NCI-H2171 (cell line): Measurements from ENCODE around the gene CAMSAP2.
"Not testable (repeated sequence)": the region's sequence is repeated elsewhere in the genome, so short reads cannot be mapped to it uniquely, and the experiment has no call there.

Source experiments
- DNase-seq: peaks from one replicate; lab custom pipeline; 2025; lab: John Stamatoyannopoulos, UW

CAMSAP2 gene

GRCh38 chr1:200738949-200739651, 407 bp downstream of the CAMSAP2 start:
- DNase-seq: peak; percentile 81

- DNase-seq: no peak
Observed at GRCh38 chr1:200739702-200740570, 1.2 kb downstream of the CAMSAP2 start.

DNA sequence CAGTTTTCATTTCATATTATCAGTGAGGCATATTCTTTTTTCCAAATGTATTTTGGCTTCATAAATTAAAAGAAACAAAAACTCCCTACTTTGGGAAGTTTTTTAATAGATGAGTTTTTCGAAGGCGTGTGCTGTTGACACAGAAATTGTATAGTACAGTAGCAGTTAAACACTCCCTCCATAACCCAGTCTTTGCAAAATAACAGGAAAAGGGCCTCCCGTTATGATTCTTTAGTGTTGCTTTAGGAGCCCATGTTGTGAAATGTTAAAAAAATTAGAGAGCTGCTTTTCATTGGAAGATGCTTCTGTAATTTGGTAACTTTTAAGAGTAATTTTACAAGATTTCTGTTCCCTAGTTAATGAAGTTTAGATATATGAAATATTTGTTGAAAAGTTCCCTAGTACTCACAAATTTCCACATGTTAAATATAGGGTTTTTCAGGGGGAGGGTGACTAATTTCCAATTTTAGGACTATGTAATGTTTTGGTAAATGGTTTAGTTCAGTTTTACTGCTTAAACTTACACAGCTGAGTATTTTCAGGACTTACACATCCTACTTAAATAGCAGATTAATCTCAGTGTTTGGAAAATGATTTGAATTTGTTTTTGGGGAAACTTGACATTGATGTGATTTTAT, 2.0 kb downstream of the CAMSAP2 start:
- no peak for DNase-seq

GRCh38 chr1:200741551-200742207, 3.0 kb downstream of the CAMSAP2 start:
- no peak for DNase-seq

DNA sequence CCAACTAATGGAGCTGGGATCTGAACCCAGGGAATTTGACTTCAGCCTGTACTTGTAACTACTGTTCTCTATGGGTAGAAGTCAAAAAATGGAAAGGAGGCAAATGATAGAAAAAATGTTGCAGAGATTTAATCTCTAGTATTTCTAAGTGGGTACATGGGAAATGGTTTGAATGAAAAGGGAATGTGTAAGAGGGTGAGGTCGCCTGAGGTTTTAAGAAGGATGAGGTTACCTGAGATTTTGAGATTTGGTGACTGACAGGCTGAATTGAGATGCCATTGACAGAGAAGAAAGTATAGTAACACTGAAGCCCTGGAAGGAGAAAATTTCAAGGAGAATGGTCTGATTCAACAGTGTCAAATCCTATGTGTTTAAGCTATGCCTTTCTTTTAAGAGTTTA, 5.5 kb downstream of the CAMSAP2 start:
- no peak for DNase-seq

- DNase-seq: no peak
Observed at GRCh38 chr1:200749090-200749489, 10.4 kb downstream of the CAMSAP2 start.

DNA sequence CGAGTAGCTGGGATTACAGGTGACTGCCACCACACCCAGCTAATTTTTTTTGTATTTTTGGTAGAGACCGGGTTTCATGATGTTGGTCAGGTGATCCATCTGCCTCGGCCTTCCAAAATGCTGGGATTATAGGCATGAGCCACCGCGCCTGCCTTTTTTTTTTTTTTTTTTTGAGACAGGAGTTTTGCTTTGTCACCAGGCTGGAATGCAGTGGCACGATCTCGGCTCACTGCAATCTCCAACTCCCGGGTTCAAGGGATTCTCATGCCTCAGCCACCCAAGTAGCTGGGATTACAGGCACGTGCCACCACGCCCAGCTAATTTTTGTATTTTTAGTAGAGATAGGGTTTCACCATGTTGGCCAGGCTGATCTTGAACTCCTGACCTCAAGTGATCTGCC, 12.1 kb downstream of the CAMSAP2 start:
- DNase-seq: not testable (repeated sequence)

GRCh38 chr1:200751717-200752116, 13.0 kb downstream of the CAMSAP2 start:
- no peak for DNase-seq

GRCh38 chr1:200753650-200754198, 15.0 kb downstream of the CAMSAP2 start:
- DNase-seq: no peak

GRCh38 chr1:200755456-200755855, 16.8 kb downstream of the CAMSAP2 start:
- no peak for DNase-seq

GRCh38 chr1:200762089-200762488, 23.4 kb downstream of the CAMSAP2 start:
- no peak for DNase-seq

DNA sequence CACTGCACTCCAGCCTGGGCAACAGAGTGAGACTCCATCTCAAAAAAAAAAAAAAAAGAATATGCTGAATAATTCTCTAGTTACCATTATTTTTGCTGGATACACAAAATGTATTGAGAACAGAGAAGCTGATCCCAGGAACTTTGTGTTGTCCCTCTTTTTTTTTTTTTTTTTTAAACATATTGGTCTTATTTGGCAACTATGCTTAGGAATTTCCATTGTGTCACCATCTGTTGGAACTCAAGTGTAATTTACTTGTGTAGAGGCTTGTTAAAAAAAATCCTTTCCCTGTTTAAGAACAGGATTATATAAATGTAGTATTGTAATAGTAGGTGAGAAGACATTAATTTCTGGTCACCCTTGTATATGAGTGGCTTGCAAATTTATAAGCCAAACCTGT, 28.6 kb downstream of the CAMSAP2 start:
- DNase-seq: no peak

DNA sequence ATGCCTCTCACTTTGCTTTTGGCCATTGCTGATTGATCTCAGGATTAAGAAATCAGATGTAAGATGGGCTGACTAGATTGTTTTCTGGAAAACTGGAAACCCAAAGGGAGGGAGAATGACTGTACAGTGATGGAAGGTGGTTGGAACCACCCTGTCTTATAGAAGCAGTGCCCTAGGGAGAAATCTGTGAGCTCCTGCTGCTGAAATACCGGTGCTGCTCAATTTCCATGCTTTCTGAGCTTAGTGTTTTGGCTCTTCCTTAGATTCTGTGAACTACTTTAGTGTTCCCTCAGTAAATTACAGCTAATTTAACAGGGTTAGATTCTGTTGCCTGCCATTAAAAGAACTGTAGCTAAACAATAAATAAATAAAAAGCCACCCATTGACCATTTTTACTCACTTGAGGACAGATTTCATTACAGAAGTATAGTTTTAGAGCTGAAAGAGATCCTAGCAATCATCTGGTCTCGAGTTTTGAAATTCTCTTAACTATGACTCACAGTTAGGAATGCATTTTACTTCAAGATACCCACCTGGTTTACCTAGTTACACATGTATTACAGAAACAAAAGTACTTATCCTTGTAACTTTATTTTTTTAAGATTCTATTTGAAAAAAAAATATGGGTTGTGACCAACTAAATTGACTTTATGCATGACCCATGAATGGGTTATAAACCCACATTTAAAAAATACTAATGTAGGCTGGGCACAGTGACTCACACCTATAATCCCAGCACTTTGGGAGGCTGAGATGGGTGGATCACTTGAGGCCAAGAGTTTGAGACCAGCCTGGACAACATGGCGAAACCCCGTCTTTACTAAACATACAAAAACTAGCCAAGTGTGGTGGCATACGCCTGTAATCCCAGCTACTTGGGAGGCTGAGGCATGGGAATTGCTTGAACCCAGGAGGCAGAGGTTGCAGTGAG, 33.2 kb downstream of the CAMSAP2 start:
- DNase-seq: no peak

DNA sequence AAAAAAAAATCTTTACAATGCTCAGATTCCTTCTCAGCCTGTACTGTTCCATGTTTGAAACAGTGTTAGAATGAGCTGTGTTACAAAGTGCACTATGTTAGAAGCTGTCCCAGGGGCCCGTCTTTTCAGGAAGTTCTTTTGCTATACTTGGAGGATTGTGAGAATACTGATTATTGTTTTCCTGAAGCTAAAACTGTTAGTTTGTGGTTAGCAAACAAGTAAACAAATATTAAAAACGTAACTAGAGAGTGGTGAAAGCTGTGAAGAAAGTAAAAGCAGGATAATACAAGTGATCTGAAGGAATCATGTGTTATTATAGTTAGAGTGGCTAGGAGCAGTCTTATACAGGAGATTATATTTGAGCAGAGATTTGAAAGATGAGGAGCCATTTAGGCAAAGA, 35.6 kb downstream of the CAMSAP2 start:
- DNase-seq: no peak

GRCh38 chr1:200774735-200775444, 36.2 kb downstream of the CAMSAP2 start:
- DNase-seq: no peak

- no peak for DNase-seq
Observed at GRCh38 chr1:200775850-200776249, 37.2 kb downstream of the CAMSAP2 start.

GRCh38 chr1:200776949-200777348, 38.3 kb downstream of the CAMSAP2 start:
- DNase-seq: no peak

DNA sequence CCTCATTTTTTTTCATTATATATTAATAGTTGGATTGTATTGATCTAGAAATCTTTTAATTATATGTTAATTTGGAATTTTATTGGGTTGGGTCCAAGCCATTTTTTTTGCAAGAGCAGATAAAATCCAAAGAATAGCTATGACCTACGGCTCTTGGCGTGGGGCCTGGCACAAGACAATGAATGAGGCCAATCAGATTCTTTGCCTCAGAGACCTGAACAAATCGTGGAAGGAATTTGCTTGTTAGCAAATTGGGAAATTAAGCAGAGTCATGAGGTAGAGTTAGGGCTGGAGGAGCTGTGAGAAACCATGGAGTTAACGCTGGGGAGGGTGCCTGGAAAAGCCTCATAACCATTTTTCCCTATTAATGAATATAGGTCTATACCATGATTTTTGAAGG, 40.1 kb downstream of the CAMSAP2 start:
- DNase-seq: no peak

GRCh38 chr1:200779326-200779725, 40.6 kb downstream of the CAMSAP2 start:
- DNase-seq: no peak
